CD4-positive, alpha-beta T cell treated with Interleukin-15 for 1 hour (primary cell): Measurements from ENCODE around the gene MPEG1.

ENCODE experiments used
- DNase-seq: peaks from one replicate; pipeline ENCODE4 v3.0.0-alpha.2; 2020

Gene MPEG1

DNA sequence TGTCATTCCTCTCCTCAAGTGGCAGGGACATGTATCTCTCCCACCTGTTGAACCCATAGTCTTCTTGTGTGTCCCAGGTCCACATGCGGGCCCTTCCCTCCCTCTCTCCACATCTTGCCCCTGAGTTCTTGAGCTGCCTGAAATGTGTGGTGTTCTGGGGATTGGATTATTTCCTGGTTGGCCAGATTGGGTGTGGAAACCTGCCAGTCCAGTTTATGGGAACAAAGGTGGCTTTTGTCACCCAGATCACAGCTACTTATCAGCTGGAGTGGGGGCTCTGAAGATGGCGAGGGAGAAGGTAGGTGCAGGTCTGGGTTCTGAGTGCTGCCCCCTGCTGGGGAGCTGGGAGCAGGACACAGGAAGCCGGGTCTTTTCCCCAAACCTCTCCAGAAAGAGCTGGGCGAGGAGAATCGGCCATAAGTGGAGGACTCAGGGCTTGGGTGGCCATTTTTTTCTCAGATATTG lies 26.6 kb downstream of the MPEG1 start:
- peak; percentile 48 for DNase-seq

DNA sequence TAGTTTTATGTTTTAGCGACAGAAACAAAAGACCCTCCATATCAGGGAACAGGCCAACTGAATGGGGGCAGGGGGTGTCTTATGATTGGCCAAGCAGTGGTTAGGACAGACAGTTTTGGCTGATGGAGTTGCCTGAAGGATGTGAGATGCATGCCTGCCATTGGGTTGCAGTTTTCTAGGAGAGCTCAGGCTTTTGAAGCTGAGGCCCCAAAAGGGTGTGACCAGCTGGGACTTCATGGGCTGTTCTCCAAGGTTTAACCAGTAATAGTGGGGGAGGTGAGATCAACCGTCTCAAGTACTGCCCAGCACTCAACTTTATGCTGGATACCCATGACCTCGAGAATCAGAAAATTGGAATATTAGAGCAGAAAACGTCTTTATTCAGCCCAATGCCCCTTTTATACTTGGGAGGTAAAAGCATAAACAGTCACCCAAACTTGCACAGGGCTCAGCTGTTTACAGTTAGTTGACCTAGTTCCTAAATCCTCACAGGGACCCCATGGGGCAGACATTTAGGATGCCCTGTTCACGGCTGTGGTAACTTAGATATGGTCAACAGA lies 27.3 kb downstream of the MPEG1 start:
- DNase-seq = no peak

DNA sequence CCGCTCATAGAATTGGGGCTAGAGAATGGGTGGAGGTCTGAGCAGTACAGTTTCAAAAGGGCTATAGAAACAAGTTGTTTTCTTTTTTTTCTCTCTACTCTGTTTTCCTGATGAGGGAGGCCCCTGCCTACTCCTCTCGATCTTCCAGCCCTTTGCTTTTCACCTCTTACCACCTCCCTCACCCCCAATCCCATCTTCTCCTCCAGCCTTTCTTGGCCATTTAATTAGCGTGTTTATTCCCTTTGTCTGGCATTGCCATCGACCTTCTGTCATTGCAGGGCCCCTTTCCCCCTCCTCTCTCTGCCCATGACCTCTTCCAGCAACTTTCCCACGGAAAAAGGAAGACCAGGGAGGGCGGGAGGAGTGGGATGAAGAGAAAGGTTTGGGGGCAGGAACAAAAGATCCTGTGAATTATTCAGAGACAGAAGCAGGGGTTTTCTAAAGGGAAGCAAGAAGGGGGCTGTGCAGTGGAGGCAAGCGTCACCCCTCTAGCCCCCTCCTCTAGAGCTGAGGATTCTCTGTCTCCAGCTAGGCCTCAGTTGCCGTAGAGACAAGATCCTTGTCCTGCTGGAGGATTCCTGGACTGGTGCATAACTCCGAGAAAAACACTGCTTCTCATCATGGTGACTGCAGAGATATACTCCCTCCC lies 27.9 kb downstream of the MPEG1 start:
- no peak for DNase-seq

DNA sequence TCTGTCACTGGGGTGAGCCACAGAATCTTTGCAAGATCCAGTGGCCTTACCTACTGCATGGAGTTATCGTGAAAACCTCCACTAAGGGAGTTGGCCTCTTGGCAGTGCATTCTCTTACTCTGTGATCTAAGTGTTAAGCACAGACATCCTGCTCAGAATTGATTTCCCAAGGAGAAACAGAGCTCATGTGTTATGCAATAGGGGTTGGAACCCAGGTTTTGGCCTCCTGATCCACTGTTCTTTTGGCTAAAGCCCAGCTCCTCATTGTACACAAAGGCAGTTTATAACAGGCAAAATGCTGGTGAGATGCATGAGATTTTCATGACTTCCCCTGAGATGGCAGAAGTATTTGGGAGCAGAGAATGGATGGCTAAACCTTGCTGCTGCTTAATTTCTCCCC lies 29.0 kb downstream of the MPEG1 start:
- no peak for DNase-seq

DNA sequence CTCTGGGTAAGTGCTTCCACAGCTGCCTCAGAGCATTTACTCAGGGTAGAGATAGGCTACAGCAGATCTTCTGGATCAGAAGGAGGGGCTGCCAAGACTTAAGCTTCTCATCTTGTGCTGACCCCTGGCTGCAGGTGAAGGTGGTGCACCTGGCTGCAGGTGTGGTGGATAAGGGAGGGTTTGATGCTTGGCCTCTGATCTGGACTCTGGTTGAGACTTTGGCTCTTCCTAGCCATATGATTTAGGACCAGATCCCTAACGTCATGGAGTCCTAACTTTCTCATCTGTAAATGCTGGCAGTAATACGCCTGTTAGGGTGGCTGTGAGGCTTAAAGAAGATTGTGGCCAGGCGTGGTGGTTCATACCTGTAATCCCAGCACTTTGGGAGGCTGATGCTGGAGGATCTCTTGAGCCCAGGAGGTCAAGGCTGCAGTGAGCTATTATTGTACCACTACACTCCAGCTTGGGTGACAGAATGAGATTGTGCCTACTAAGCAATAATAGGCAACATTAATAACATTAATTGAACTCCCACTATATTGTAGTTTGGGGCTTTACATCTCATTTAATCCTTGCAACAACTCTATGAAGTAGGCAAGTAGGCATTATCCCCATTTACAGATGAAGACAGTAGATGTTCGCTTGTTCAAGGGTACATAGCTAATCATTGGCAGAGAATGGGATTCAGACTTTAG lies 30.1 kb downstream of the MPEG1 start:
- no peak for DNase-seq

DNA sequence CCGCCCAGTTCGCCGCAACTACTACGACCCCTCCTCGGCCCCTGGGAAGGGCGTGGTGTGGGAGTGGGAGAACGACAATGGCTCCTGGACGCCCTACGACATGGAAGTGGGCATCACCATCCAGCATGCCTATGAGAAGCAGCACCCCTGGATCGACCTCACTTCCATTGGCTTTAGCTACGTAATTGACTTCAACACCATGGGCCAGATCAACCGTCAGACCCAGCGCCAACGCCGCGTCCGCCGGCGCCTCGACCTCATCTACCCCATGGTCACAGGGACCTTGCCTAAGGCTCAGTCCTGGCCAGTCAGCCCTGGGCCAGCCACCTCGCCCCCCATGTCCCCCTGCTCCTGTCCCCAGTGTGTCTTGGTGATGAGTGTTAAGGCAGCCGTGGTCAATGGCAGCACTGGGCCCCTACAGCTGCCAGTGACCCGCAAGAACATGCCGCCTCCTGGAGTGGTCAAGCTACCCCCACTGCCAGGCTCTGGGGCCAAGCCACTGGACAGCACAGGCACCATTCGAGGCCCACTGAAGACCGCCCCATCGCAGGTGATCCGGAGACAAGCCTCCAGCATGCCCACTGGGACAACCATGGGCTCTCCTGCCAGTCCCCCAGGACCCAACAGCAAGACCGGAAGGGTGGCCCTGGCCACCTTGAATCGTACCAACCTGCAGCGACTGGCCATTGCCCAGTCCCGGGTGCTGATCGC lies 30.8 kb downstream of the MPEG1 start:
- DNase-seq = no peak

DNA sequence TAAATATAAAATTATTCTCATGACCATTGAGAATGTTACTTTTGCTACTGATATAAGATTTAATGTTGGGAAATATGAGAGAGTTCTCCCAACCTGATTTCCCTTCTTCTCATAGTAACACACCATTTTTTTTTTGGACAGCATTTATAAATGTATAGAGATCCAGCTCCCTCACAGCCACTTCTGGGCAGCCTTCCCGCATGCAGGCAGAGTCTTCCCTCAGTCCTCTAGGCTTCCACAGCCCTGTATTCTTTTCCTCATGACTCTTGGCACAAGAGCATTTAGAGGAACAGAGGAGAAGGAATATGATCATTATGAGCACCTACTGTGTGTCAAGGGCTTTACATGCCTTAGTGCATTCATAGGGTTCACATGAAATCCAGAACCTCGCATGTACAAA lies 31.8 kb downstream of the MPEG1 start:
- no peak for DNase-seq

DNA sequence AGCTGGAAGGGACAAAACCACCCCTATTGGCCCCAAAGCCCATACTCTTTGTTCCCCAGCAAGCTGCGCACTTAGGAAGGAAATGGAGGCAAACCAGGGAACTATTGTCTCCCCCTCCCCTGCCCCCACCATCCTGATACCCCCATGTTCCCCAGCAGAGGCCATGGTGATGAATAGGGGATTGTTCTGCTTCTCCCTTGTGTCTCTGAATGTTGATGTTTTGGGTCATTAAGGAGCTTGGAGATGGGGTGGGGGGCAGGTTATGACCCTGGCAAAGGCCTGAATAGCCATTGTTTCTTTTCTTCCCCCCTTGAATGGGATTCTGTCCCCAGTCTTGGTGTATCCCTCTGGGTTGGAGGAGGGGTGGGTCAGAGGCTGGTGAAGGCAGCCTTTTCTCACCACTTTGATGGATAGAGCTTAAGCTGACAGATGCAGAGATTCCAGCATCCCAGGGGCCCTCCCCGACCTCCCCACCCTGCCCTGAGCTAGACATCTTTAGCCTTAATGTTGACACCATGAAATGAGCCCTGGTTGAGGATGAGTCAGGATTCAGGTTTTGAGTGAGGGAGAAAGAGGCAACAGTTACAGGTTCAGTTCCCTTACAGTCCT lies 32.5 kb downstream of the MPEG1 start:
- DNase-seq = no peak

DNA sequence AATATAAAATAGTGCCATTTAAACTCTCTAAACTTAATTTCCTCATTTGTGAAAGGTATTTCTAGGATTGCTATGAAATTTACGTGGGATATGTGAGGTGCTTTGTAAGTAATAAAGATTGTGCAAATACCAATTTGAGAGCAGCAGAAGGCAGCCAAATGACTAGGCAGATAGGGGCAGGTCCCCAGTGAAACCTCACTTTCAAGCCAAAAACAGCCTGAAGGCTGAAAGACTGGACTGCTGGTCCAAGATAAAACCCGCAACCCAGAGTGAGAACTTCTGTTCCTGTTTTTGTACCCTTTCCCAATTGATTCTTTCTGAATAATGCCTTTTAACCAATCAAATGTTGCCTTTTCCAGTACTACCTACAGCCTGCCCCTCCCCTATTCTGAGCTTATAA lies 33.6 kb downstream of the MPEG1 start:
- DNase-seq = no peak

DNA sequence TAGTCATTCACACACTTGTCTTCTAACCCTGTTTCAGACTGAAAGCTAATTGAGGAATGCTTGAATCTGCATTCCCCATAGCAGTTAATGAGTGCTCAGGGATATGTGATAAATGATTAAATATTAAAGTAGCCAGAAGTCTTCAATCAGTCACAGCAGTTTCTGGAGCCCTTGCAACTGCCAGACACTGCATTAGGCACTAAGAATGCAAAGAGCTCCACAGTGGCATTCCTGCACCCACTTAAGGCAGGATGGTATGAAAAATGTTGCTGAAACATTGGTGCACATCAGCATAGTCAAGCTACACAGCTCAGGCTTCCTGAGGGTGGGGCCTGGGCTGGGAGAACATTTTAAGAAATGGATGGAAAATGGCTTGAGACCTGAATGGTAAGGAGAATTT lies 34.3 kb downstream of the MPEG1 start:
- no peak for DNase-seq

DNA sequence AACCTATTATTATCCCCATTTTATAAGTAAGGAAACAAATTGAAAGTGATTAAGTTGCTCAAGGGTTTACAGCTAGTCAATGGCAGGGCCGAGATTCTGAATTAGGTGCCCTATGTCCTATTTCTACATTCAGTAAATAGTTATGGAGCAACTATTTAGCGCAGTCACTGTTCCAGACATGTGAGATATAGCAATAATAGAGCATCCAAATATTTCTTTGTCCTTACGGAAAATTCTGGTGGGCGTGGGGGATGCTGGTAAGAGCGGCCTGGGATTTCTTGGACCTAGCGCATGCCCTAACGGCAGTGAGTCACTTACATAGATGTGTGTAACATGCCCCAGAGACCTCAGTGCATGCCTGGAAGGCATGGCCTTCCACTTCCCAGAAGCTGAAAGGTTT lies 36.4 kb downstream of the MPEG1 start:
- no peak for DNase-seq

DNA sequence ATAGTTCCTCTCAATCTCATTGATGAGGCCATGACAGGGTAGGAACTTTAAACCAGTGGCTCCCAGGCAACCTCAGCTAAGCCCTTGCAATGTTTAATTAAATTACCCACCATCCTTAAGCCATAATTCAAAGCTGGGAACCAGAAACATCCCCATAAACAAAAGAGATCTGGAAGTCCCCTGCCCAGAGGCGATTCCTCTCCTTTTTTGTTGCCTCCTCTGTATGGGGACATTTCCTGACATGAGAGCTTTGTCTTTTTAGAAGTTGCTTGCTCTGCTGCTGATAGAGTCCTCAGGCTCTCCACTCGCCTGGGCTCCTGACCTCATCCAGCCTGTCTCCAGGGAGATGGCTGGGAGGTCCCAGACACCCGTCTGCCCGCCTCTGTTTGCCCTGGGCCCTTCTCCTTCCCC lies 37.6 kb downstream of the MPEG1 start:
- DNase-seq = no peak

DNA sequence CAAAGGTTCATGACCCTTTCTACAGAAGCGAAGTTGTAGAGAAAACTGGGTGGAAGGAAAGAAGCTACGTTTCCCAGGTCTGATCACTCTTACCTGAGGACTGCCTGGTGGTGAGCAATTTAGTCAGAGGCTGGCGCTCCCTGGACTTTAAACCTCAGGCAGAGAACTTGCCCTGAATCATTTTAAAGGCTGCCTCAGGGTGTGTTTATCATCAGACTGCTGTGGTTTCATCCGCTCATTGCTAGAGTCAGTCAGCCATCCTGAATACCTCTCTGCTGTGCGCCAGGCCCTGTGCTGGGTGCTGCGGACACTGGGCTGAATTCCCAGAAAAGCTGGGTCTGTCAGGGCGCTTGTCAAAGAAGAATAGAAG lies 38.1 kb downstream of the MPEG1 start:
- DNase-seq = no peak

DNA sequence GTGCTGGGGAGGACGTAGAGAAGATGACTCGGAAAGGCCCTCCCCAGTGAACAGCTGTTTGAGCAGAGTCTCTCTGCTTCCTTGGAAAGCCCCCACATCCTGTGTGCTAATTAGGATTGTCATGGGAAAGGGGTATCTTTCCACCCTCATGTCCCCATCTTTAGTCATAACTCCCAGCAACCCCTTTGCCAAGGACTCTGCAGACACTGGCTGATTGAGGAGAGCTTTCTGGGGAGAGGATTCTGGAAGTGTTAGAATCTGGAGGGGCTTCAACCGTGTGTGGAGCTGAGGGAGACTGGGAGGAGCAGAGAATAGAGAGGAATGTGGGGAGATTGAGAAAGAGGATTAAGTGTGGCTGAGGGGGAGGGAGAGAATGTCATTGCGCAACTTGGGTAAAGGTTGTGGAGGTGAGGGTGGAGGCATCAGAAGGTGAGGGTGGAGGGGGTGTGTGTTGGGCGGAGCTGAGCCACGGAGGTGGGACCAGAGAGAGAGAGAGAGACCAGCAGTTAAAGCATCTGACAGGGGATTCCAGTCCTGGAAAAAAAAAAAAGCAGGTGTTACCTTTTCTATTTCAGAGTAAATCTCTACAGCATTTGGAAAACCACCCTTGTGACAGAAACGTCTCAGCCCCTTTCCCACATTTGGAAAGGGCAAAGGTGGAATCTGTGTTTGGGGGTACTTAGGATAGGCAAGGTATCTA lies 38.6 kb downstream of the MPEG1 start:
- no peak for DNase-seq

DNA sequence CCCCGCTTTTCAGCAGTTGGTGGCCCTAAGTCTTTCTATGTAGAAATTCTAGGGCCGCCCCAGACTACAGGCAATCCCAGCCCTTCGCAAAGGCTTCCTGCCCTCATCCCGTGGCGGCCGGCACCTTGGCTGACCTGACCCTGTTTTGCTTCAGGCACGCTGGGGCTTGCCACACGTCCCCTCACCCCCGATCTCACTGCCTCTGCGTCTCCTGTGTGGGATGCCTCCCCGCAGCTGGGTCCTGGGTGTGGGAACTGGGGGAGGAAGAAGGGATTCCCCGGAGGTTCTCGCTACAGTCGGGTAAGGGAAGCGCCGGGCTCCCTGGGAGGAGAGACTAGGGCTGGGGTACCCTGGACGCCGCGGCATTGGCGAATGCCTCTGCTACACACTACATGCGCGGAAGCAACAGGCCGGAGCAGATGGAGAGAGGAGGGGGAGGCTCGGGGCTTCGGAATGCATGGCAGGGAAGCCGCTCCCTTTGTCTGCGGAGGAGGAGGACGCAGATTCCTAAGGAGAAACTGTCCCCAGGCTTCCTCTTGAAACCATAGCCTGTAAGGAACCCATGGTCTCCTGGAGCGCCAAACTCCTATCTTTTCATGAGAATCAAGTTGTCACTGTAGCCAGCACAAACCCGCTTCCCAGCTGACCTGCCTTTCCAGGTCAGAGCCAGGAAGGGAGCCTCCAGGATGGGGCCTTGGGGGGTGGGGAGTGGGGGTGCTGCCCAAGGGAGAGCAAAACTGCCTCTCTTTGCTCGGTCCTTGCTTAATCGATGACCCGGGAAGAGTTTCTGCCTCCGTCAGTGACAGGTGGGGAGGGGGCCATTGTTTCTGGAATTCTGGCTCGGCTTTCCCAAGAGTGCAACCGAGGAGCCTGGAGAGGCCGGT lies 39.4 kb downstream of the MPEG1 start:
- no peak for DNase-seq

DNA sequence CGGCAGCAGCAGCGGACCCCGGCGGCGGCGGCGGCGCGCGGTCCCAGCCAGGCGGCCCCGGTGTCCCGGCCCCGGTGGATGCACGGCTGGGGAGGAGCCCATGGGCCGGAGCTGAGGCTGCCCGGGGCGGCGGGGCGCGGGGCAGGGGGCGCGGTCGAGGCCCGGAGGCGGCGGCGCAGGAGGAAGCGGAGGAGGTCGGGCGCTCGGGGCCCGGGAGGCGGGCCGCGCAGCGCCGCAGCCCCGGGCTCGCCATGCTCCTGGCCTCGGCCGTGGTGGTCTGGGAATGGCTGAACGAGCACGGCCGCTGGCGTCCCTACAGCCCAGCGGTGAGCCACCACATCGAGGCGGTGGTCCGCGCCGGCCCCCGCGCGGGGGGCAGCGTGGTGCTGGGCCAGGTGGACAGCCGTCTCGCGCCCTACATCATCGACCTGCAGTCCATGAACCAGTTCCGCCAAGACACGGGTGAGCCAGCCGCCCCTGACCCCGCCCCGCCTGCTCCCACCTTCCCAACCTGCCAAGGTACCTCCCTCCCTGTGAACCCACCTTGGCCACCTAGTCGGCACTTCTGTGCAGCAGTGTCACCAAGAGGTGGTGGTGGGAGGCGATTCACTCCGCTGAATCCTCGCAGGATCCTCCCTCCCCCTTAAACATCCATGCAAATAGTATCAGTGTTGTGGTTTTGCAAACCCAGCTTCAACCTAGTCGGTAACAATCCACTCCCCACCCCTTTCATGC lies 40.2 kb downstream of the MPEG1 start:
- DNase-seq = peak; percentile 30

DNA sequence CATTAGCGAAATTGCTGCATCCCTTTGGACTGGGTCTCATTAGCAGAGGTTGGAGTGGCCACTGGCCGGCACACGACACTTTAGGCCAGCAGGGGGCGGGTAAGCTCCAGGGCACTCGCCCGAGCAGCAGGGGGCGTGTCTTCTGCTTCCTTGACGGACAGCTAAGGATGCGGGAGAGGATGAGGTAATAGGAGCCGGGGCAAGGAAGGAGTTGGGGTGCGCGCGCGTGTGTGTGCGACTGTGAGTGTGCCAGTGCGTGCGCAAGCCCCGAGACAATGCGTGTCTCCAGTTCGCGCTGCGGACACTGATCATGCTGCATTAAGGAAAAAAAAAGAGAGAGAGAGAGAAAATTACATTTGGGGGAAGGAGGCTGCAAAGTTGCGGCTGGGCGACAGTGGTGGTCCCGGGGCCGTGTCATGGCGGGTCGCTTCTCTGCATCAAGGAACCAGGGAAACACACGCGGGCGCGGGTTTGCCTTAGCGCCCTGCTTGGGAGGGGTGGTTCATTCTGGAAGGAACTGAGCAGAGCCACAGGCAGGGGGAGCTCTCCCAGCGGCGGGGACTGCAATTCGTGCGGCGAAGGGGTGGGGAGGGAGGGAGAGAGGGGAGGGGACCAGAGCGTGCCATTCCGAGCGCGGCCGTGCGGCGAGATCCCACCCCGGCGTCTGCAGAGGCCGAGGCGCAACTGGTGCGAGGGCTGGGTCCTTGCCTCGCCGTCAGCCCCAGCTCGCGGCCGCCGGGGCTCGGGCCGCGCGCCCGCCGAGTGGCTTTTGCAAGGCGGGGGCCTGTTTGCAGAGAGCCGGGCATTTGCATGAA lies 41.0 kb downstream of the MPEG1 start, which contains the start of gene DTX4:
Gene DTX4 (plus strand): TSS at position 625 of the 815 bp plus-strand sequence. CDS start 464 bp downstream, outside the sequence.
- DNase-seq = peak; percentile 87

DNA sequence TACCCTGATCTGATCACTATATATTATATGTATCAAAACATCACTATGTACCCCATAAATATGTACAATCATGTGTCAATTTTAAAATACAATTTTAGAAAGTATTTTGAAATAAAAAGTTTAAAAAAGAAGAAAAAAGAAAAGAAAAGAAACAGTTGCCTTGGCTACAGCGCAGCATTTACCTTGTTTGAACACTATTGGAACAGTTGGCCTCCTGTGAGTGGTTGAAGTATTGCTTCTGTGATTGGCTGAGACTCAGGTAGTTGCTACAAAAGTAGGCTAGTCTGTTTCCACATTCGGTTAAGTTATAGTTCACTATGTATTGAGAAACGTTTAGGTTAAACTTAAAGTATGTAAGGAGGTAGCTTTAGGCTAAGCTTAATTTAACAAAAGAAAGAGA lies 48.7 kb downstream of the MPEG1 start:
- DNase-seq = no peak
